H1 (cell line): Measurements from ENCODE around the gene WNT7A.
"Not testable (repeated sequence)": the region's sequence is repeated elsewhere in the genome, so short reads cannot be mapped to it uniquely, and the experiment has no call there.

Source experiments
- CTCF ChIP-seq, 3 experiments: IDR thresholded peaks; 1 replicate in 2 of 3; 2 replicates in 1 of 3; pipeline versions ENCODE4 v1.5.1 to v1.6.1; 2011; ENCODE audit warnings: low read length in 3 of 3, mild to moderate bottlenecking in 3 of 3, inconsistent platforms in 2 of 3, low read depth in 1 of 3, moderate library complexity in 1 of 3; ENCODE audit not compliant: insufficient read depth in 1 of 3; ENCODE audit errors: control extremely low read depth in 1 of 3
- EGR1 ChIP-seq: IDR thresholded peaks from 2 replicates; pipeline ENCODE4 v1.6.1; 2011; ENCODE audit warnings: low read depth, low read length, borderline replicate concordance
- EZH2 ChIP-seq: fragments of 200-600 bp; sonication (generic); IDR thresholded peaks from 2 replicates; pipeline ENCODE4 v1.7.1; 2012; ENCODE audit warnings: low read depth, mild to moderate bottlenecking, moderate library complexity, low read length, inconsistent platforms; ENCODE audit not compliant: severe bottlenecking
- HDAC6 ChIP-seq: IDR thresholded peaks from one replicate; pipeline ENCODE4 v1.7.1; 2012; ENCODE audit warnings: low read depth, mild to moderate bottlenecking, inconsistent platforms, low read length, moderate library complexity
- POLR2A ChIP-seq, 2 experiments: IDR thresholded peaks; 1 replicate in 1 of 2; 2 replicates in 1 of 2; pipeline ENCODE4 v1.6.1; 2011; ENCODE audit warnings: low read depth in 2 of 2, low read length in 2 of 2, mild to moderate bottlenecking in 2 of 2; ENCODE audit errors: control extremely low read depth in 1 of 2
- YY1 ChIP-seq: IDR thresholded peaks from 2 replicates; pipeline ENCODE4 v1.6.1; 2011; ENCODE audit warnings: low read depth, mild to moderate bottlenecking, low read length
- ZNF274 ChIP-seq: IDR thresholded peaks from 2 replicates; pipeline ENCODE4 v1.7.0; 2012; ENCODE audit warnings: low read length, borderline replicate concordance; ENCODE audit errors: extremely low read depth
- TF ChIP-seq, protein P1 (sequence below): IDR thresholded peaks from 2 replicates; pipeline ENCODE4 v1.6.1; 2011; ENCODE audit warnings: low read length, improper control_type of control experiment
- TF ChIP-seq, protein P2 (sequence below): fragments of 300-600 bp; sonication (generic); IDR thresholded peaks from 2 replicates; pipeline ENCODE4 v1.7.1; 2012; ENCODE audit warnings: low read length, moderate library complexity, mild to moderate bottlenecking, inconsistent platforms; ENCODE audit not compliant: insufficient replicate concordance

- not testable (repeated sequence) for TF ChIP-seq YY1; EZH2; CTCF (IDR thresholded peaks at IDR 0.05; ENCODE audit: control extremely low read depth in 1 of 3, insufficient read depth in 1 of 3, low read depth in 1 of 3, low read length in 3 of 3); POLR2A (IDR thresholded peaks at IDR 0.05; ENCODE audit: control extremely low read depth in 1 of 2, low read depth in 2 of 2, low read length in 2 of 2); ZNF274; HDAC6; EGR1
- TF ChIP-seq, protein P1, sequence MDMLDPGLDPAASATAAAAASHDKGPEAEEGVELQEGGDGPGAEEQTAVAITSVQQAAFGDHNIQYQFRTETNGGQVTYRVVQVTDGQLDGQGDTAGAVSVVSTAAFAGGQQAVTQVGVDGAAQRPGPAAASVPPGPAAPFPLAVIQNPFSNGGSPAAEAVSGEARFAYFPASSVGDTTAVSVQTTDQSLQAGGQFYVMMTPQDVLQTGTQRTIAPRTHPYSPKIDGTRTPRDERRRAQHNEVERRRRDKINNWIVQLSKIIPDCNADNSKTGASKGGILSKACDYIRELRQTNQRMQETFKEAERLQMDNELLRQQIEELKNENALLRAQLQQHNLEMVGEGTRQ: not testable (repeated sequence)
- TF ChIP-seq, protein P2, sequence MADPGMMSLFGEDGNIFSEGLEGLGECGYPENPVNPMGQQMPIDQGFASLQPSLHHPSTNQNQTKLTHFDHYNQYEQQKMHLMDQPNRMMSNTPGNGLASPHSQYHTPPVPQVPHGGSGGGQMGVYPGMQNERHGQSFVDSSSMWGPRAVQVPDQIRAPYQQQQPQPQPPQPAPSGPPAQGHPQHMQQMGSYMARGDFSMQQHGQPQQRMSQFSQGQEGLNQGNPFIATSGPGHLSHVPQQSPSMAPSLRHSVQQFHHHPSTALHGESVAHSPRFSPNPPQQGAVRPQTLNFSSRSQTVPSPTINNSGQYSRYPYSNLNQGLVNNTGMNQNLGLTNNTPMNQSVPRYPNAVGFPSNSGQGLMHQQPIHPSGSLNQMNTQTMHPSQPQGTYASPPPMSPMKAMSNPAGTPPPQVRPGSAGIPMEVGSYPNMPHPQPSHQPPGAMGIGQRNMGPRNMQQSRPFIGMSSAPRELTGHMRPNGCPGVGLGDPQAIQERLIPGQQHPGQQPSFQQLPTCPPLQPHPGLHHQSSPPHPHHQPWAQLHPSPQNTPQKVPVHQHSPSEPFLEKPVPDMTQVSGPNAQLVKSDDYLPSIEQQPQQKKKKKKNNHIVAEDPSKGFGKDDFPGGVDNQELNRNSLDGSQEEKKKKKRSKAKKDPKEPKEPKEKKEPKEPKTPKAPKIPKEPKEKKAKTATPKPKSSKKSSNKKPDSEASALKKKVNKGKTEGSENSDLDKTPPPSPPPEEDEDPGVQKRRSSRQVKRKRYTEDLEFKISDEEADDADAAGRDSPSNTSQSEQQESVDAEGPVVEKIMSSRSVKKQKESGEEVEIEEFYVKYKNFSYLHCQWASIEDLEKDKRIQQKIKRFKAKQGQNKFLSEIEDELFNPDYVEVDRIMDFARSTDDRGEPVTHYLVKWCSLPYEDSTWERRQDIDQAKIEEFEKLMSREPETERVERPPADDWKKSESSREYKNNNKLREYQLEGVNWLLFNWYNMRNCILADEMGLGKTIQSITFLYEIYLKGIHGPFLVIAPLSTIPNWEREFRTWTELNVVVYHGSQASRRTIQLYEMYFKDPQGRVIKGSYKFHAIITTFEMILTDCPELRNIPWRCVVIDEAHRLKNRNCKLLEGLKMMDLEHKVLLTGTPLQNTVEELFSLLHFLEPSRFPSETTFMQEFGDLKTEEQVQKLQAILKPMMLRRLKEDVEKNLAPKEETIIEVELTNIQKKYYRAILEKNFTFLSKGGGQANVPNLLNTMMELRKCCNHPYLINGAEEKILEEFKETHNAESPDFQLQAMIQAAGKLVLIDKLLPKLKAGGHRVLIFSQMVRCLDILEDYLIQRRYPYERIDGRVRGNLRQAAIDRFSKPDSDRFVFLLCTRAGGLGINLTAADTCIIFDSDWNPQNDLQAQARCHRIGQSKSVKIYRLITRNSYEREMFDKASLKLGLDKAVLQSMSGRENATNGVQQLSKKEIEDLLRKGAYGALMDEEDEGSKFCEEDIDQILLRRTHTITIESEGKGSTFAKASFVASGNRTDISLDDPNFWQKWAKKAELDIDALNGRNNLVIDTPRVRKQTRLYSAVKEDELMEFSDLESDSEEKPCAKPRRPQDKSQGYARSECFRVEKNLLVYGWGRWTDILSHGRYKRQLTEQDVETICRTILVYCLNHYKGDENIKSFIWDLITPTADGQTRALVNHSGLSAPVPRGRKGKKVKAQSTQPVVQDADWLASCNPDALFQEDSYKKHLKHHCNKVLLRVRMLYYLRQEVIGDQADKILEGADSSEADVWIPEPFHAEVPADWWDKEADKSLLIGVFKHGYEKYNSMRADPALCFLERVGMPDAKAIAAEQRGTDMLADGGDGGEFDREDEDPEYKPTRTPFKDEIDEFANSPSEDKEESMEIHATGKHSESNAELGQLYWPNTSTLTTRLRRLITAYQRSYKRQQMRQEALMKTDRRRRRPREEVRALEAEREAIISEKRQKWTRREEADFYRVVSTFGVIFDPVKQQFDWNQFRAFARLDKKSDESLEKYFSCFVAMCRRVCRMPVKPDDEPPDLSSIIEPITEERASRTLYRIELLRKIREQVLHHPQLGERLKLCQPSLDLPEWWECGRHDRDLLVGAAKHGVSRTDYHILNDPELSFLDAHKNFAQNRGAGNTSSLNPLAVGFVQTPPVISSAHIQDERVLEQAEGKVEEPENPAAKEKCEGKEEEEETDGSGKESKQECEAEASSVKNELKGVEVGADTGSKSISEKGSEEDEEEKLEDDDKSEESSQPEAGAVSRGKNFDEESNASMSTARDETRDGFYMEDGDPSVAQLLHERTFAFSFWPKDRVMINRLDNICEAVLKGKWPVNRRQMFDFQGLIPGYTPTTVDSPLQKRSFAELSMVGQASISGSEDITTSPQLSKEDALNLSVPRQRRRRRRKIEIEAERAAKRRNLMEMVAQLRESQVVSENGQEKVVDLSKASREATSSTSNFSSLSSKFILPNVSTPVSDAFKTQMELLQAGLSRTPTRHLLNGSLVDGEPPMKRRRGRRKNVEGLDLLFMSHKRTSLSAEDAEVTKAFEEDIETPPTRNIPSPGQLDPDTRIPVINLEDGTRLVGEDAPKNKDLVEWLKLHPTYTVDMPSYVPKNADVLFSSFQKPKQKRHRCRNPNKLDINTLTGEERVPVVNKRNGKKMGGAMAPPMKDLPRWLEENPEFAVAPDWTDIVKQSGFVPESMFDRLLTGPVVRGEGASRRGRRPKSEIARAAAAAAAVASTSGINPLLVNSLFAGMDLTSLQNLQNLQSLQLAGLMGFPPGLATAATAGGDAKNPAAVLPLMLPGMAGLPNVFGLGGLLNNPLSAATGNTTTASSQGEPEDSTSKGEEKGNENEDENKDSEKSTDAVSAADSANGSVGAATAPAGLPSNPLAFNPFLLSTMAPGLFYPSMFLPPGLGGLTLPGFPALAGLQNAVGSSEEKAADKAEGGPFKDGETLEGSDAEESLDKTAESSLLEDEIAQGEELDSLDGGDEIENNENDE: not testable (repeated sequence)
These were observed 23.2 kb downstream of the WNT7A start for GRCh38 chr3:13856628-13857027.
